Mammary epithelial cell (primary cell): ENCODE measurements around the gene PPFIA2.

Source experiments
- CTCF ChIP-seq, 2 donors: IDR thresholded peaks in 1 of 2; conservative IDR thresholded peaks in 1 of 2; 2 replicates each; pipeline ENCODE4 v1.5.1; 2011 to 2012; ENCODE audit warnings: inconsistent platforms in 2 of 2, low read length in 2 of 2, mild to moderate bottlenecking in 2 of 2, control low read depth in 1 of 2, low read depth in 1 of 2; ENCODE audit not compliant: insufficient read depth in 1 of 2; ENCODE audit errors: extremely low read depth in 1 of 2
- EZH2 ChIP-seq: IDR thresholded peaks from 2 replicates; pipeline ENCODE4 v1.6.1; 2012; ENCODE audit warnings: low read length, inconsistent platforms, borderline replicate concordance

GRCh38 chr12:81757731-81758365 lies 1.3 kb downstream of the PPFIA2 start:
- TF ChIP-seq CTCF (conservative IDR thresholded peaks at IDR 0.05 in 1 of 2, IDR thresholded peaks at IDR 0.05 in 1 of 2; ENCODE audit: extremely low read depth in 1 of 2, insufficient read depth in 1 of 2, low read depth in 1 of 2, low read length in 2 of 2) (no peak), EZH2 (peak; percentile 14)
